Panc1 (cell line): ENCODE data around the gene FRG2.

Experiments used
- POLR2AphosphoS5 ChIP-seq: IDR thresholded peaks from 2 replicates; pipeline ENCODE4 v1.6.1; 2012; ENCODE audit warnings: mild to moderate bottlenecking, low read depth, low read length, moderate library complexity
- TF ChIP-seq, protein P1 (sequence below): fragments of 450-650 bp; IDR thresholded peaks from 2 replicates; pipeline ENCODE4 v1.5.1; 2017; ENCODE audit warnings: mild to moderate bottlenecking
- TF ChIP-seq, protein P2 (sequence below), 2 experiments: IDR thresholded peaks; 2 replicates each; pipeline ENCODE4 v1.6.1; 2011 to 2012; ENCODE audit warnings: low read depth in 2 of 2, control low read depth in 1 of 2, low read length in 1 of 2, mild to moderate bottlenecking in 1 of 2, moderate library complexity in 1 of 2; ENCODE audit not compliant: insufficient read depth in 1 of 2

DNA sequence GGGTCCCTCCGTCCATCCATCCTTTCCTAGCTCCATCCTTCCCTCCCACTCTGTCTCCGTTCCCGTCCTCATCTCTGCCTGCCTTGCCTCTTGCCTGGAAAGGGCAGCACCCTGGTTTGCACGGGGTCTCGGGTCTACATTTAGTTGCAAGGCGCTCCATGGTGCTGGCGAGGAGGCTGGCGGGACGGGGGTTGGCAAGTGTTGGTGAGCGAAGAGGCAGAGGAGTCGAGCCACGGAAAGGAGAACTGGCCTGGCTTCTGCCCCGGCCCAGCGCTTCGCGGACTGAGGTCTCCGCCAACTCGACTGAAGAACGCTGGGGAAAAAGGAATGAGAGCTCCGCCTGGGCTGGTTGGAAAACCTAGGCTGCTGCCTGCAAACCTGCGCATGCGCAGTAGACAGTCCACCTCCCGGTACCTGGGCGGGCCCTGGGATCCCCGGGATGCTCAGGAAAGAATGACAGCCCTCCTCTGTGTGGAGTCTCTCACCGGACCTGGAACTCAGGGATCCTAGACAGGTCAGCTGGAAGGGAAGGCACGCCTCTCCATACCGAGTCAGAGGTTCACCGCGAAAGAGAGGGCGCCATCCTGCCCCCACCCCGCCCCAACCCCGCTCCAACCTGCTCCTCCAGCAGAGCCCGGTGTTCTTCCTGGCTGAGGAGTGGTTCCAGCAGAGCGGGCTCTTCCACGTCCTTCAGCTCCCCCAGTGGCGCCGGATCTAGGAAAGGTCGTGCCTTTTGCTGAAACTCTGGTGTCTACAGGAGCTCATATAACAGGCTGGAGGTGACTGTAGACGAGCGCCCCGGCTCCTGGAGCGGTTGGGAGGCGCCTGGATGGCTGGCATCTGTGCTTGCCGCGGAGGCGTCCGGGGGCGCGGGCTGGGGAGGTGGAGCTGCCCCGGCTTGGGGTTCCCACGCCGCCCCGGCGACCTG, 6.0 kb downstream of the FRG2 start:
- TF ChIP-seq, protein P1, sequence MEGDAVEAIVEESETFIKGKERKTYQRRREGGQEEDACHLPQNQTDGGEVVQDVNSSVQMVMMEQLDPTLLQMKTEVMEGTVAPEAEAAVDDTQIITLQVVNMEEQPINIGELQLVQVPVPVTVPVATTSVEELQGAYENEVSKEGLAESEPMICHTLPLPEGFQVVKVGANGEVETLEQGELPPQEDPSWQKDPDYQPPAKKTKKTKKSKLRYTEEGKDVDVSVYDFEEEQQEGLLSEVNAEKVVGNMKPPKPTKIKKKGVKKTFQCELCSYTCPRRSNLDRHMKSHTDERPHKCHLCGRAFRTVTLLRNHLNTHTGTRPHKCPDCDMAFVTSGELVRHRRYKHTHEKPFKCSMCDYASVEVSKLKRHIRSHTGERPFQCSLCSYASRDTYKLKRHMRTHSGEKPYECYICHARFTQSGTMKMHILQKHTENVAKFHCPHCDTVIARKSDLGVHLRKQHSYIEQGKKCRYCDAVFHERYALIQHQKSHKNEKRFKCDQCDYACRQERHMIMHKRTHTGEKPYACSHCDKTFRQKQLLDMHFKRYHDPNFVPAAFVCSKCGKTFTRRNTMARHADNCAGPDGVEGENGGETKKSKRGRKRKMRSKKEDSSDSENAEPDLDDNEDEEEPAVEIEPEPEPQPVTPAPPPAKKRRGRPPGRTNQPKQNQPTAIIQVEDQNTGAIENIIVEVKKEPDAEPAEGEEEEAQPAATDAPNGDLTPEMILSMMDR, result no peak
- TF ChIP-seq, protein P2, sequence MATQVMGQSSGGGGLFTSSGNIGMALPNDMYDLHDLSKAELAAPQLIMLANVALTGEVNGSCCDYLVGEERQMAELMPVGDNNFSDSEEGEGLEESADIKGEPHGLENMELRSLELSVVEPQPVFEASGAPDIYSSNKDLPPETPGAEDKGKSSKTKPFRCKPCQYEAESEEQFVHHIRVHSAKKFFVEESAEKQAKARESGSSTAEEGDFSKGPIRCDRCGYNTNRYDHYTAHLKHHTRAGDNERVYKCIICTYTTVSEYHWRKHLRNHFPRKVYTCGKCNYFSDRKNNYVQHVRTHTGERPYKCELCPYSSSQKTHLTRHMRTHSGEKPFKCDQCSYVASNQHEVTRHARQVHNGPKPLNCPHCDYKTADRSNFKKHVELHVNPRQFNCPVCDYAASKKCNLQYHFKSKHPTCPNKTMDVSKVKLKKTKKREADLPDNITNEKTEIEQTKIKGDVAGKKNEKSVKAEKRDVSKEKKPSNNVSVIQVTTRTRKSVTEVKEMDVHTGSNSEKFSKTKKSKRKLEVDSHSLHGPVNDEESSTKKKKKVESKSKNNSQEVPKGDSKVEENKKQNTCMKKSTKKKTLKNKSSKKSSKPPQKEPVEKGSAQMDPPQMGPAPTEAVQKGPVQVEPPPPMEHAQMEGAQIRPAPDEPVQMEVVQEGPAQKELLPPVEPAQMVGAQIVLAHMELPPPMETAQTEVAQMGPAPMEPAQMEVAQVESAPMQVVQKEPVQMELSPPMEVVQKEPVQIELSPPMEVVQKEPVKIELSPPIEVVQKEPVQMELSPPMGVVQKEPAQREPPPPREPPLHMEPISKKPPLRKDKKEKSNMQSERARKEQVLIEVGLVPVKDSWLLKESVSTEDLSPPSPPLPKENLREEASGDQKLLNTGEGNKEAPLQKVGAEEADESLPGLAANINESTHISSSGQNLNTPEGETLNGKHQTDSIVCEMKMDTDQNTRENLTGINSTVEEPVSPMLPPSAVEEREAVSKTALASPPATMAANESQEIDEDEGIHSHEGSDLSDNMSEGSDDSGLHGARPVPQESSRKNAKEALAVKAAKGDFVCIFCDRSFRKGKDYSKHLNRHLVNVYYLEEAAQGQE (IDR thresholded peaks at IDR 0.05; ENCODE audit: insufficient read depth in 1 of 2, low read depth in 2 of 2, low read length in 1 of 2), result no peak
- no peak for TF ChIP-seq POLR2AphosphoS5
